Measurements from ENCODE around the gene ZNF438.
"Not testable (repeated sequence)": the region's sequence is repeated elsewhere in the genome, so short reads cannot be mapped to it uniquely, and the experiment has no call there.

The ZNF438 gene

DNA sequence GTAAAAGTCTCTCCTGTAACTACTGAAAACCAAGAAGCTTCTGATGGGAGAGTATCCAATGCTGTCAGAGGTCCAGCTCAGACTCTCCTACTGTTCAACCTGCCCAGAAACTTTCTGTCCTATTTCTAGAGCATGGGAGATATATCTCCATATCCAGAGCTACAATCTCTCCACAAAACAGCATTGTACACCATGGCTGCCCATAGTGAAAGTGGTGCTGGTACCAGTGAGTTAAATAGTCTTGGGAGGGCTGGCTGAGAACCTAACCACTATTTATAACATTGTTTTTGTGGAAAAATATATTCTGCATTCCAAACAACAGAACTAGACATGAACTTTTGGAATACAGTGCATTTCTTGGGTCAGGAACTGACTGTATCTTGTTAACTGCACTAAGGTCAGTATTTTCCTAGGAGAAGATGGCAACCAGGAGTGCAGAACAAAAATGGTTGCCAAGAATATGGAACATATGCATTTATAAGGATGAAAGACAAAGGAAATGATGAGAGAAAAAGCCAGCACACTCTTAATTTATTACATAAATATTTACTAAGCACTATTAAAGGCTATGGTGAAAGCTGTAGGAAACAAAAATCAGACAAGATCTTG, 91.9 kb downstream of the ZNF438 start:
- no peak for DNase-seq (ENCODE audit: low spot score)

DNA sequence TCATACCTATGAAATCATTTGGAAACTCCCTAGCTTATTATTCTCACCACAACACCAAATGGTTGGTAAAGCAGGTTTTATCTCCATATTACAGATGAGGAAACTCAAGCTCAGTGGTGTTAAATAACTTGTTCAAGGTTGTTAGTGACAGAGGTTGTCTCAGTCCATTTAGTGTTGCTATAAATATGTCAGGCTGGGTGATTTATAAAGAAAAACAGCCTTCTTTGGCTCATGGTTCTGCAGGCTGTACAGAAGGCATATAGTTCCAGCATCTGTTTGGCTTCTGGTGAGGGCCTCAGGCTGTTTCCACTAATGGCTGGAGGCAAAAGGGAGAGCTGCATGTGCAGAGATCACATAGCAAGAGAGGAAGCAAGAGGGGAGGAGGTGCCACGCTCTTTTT, 96.6 kb downstream of the ZNF438 start:
- DNase-seq (ENCODE audit: low spot score) = no peak

DNA sequence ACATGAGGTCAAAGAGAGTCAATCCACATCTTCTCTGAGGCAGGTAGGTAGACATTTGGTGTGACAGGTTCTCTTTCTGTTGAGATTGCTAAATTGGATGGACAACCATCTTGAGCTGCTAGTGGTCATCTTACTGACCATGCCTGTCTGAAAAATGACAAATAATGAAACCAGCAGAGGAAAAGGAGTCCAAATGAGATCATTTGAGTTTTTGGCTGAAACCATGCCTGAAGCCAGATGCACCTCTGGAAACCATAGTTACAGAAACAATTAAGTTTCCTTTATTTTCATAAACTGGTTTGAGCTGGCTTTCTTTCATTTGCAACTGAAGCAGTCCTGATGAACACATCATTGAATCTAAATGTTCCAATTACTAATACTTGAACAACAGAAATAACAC, 100.6 kb downstream of the ZNF438 start:
- no peak for DNase-seq (ENCODE audit: low spot score)

DNA sequence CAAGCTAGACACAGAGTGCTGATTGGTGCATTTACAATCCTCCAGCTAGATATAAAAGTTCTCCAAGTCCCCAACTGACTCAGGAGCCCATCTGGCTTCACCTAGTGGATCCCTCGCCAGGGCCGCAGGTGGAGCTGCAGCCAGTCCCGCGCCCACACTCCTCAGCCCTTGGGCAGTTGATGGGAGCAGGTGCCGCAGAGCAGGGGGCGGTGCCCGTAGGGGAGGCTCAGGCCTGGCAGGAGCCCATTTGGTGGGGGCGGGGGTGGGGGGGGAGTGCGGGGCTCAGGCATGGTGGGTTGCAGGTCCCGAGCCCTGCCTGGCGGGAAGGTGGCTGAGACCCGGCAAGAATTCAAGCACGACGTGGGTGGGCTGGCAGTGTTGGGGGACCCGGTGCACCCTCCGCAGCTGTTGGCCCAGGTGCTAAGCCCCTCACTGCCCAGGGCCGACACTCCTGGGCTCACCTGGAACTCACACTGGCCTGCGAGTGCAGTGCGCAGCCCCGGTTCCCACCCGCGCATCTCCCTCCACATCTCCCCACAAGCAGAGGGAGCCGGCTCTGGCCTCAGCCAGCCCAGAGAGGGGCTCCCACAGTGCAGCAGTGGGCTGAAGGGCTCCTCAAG, 101.7 kb downstream of the ZNF438 start:
- no peak for DNase-seq (ENCODE audit: low spot score)

DNA sequence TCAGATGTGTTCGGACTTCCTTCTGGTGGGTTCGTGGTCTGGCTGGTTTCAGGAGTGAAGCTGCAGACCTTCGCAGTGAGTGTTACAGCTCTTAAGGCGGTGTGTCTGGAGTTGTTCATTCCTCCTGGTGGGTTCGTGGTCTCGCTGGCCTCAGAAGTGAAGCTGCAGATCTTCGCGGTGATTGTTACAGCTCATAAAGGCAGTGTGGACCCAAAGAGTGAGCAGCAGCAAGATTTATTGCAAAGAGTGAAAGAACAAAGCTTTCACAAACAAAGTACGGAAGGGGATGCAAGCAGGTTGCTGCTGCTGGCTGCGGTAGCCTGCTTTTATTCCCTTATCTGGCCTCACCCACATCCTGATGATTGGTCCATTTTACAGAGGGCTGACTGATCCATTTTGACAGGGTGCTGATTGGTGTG, 102.3 kb downstream of the ZNF438 start:
- not testable (repeated sequence) for DNase-seq (ENCODE audit: low spot score)

DNA sequence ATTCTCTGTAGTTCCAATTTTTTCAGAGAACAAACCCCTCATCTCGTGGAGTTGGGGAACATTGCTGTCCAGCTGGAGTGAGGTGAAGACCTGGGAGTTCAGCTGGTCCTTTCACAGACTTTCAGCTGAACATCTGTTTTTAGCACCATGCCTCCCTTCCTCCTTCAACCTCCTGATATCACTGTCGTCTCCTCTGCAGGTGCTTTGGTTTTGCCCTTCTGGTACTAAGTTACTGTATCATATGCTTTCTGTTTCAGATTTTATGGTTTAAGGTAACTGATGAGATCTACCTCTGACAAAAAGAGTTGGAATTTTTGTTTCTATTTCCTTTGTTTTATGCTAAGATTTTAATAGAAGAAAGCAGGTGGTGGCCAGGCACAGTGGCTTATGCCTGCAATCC, 102.9 kb downstream of the ZNF438 start:
- no peak for DNase-seq (ENCODE audit: low spot score)

DNA sequence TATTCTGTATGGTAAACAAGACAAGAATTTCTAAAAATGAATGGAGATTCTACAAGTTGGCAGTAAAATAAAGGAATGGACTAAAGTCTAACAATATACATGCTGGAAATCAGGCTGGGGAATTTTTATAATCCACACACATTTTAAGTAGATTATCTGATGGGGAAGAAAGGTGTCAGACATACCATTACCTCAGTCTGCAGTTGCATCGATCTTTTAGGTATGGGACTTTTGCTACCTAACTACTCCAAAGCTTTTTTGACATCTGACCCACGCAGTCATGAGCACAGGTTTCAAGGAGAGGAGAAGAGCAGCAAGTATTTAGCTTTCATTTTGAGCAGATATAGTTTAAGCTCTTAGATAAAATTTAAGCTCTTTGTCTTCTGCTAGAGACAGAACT, 113.0 kb downstream of the ZNF438 start:
- no peak for DNase-seq (ENCODE audit: low spot score)

DNA sequence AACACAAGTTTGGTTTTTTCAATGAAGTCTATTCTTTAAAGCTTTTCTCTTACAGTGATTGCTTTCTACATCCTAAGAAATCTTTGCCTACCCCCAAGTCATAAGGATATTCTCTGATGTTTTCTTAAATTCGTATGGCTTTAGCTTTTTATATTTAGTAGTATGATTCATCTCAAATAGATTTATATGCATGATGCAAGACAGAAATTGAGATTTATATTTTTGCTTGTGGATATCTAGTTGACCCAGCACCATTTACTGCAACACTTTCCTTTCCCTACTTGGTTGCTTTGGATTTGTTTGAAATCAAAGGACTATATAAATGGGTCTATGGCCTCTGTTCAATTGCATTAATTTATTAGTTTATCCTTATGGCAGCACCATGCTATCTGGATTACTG, 113.9 kb downstream of the ZNF438 start:
- DNase-seq (ENCODE audit: low spot score) = no peak

DNA sequence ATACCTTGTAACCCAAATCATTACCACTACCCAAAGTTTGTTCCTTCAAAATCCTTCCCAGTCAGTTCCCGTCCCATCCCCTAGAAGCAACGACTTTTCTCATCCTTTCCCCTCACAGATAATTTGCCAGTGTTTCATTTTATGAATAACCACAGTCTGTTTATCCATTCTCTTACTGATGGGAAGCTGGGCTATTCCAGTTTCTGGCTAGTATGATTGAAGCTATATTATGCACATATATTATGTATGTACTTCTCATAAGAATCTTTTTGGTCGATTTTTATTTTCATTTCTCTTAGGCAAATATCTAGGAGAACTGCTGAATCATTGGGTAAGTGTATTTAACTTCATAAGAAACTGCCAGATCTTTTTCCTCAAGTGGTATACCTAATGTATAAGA, 114.6 kb downstream of the ZNF438 start:
- no peak for DNase-seq (ENCODE audit: low spot score)

DNA sequence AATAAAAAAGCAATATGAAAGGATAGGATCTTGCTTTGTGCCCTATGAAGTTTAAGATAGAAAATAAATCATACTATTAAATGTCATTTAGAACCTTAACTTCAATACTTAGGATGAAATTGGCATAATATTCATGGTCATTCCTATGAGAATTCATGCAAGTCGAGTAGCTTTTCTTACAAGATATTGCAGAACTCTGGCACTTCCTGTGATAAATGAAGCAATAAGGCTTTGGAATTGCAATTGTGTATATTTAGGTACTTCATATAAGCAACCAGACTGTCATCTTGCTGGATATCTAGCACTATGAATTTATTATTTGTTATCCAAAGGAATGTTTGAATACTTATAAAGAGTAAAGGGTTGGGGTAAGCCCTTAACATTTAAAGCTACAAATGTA, 116.5 kb downstream of the ZNF438 start:
- no peak for DNase-seq (ENCODE audit: low spot score)

DNA sequence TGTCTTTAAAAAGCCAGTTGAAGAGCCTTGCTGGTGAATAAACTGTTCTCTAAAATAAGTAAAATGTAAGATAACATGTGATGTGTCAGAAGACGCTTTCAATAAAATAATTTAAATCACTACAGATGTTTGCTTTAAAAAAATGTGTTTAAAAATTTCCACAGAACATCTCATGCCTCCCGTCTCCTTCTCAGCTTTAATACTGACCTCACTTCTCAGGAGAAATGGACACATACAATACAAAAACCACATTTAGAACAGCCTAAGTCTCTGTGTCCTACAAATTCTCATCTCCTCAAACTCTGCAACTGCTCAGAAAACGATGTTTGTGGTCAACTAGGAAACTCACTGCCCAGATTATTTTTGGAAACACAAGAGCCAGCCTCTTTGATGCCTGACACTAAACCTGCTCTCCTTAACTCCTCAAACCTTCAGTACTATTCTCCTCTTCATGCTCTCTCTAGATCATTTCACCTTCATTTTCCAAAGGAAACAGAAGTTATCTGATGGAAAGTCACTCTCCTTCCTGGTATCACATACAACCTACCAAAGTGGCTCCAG, 120.3 kb downstream of the ZNF438 start:
- DNase-seq (ENCODE audit: low spot score) = no peak

DNA sequence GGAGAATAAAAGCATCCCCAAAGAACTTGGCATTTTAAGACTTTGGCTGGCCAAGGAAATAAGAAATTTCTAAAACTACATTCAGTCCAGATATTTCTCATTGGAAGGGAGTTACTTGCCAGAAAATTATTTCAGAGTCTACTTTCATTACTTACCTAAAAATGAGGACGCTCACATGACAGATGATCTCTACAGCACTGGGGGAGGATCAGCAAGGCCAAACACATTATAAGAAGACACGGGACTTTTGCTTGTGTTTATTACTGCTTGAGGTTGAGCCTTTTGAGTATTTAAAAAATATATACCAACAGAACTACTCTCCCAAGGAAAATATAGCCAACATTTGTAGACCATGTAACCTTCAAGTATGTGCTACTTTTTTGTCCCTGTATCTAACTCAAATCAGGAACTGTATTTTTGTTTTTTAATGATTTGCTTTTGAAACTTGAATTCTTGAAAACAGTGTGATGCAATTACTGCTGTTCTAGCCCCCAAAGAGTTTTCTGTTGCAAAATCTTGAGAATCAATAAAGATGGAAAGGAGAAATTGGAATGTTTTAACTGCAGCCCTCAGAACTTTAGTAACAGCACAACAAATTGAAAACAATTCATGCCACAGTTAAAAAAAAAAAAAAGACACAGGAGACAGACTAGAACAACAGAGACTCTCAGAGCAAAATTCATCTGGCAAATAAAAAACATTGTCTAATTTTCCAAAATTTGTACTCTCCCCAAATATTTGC, 128.1 kb downstream of the ZNF438 start:
- no peak for DNase-seq (ENCODE audit: low spot score)

DNA sequence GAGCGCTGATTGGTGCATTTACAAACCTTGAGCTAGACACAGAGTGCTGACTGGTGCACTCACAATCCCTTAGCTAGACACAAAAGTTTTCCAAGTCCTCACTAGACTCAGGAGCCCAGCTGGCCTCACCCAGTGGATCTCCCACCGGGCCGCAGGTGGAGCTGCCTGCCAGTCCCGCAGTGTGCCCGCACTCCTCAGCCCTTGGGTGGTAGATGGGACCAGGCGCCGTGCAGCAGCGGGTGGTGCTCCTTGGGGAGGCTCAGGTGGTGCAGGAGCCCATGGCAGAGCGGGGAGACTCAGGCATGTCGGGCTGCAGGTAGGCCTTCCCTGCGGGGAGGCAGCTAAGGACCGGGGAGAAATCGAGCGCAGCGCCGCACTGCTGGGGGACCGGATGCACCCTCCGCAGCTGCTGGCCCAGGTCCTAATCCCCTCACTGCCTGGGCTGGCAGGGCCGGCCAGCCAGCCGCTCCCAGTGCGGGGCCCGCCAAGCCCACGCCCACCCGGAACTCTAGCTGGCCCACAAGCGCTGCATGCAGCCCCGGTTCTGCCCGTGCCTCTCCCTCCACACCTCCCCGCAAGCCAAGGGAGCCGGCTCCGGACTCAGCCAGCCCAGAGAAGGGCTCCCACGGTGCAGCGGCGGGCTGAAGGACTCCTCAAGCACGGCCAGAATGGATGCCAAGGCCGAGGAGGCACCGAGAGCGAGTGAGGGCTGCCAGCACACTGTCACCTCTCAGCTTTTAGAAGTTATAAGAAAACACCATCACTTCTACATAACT, 128.9 kb downstream of the ZNF438 start:
- no peak for DNase-seq (ENCODE audit: low spot score)

DNA sequence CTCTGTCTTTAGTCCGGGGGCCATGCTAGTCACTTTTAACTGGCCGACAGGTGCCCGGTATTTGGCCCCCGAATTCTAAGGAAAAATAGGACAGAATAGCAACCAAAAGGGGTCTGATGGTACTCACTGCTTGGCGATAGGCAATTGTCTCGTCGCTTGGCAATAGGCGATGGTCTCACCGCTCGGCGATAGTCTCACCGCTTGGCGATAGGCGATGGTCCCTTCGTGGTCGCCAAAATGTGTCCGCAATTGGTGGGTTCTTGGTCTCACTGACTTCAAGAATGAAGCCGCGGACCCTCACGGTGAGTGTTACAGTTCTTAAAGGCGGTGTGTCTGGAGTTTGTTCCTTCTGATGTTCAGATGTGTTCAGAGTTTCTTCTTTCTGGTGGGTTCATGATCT, 130.2 kb downstream of the ZNF438 start:
- not testable (repeated sequence) for DNase-seq (ENCODE audit: low spot score)

DNA sequence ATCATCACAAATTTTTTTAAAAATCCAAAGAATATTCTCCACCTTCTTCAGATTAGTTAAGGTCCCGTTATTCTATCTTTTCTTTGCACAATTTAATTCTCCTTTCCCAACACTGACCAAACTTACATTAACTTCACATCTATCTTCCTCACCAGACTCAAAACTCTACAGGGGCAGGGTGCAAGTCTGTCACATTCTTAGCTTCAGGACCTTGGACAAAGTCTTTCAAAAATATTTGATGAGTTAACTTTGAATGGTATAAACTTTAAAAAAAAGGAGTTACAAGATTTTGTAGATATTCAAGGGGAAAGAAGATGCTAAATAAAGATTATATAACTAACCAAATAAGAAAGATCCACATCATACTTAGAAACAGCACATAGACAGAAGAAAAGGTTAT, 132.7 kb downstream of the ZNF438 start:
- no peak for DNase-seq (ENCODE audit: low spot score)

DNA sequence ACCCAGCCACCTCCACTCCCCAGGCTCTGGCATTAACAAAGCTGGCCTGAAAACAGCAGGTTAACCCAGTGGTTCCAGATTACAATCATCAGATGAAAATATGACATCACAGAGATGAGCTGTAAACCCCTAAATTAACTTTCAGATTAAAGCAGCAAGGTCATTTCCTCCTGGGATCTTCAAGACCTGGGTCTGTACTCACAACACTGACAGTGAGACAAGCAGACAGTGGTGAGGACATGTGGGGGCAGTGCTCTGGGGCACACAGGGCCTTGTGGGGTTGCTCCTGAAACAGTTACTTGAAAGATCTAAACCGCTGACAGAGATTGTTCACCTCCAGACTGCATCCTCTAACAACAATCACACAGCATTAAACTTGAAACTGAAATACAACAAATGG, 134.1 kb downstream of the ZNF438 start:
- DNase-seq (ENCODE audit: low spot score) = no peak

DNA sequence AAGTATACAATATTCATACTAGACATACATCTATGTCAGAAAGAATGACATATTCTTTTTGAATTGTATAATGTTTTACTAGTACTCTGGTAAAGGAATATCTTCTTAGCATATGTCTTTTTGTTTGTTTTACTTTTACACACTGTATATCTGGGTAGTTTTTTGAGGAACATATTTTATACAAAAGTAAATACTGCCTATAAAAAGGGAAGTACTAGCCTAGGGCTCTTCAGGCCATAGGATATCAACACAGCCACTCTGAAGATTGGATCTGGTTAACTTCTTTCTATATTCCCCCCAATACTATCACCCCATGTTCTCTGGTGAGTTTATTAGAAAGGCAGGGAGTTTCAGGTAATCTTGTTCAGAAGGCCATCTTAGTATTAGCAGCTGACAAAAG, 134.6 kb downstream of the ZNF438 start:
- DNase-seq (ENCODE audit: low spot score) = no peak

DNA sequence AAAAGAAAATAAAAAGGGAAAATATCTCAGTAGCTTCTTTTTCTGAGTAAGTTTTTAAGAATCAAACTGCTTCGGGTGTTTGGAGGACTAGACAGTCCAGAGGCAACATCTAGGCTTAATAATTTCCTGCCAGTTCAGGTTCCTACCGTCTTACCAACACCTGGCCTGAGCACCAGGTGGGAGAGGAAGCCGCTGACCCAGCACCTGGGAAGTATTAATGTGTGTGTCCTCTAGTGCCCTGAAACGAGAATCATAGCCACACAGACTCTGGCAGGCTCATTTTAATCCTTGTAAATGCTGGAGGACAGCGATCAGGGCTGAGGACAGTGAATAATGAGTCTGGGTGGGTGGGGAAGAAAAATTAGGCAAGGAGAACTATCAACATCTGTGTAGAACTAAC, 137.4 kb downstream of the ZNF438 start:
- DNase-seq (ENCODE audit: low spot score) = no peak

DNA sequence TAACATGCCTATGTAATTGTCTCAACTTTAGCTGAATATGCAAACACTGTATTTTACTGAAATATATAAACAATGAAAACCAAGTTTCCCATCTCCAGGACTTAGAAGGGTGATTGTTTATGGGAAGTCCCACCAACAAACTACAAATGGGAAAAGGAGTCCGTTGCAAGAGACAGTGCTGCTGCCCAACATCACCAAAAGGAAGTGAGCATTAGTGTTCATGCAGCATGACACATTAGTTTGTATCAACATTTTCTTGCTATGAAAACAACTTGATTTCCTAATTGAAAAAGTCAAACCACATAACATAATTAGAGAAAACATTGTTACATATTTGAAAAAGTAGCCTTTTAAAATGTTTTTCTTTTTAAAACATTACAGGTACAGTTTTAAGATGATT, 138.5 kb downstream of the ZNF438 start:
- DNase-seq (ENCODE audit: low spot score) = no peak

DNA sequence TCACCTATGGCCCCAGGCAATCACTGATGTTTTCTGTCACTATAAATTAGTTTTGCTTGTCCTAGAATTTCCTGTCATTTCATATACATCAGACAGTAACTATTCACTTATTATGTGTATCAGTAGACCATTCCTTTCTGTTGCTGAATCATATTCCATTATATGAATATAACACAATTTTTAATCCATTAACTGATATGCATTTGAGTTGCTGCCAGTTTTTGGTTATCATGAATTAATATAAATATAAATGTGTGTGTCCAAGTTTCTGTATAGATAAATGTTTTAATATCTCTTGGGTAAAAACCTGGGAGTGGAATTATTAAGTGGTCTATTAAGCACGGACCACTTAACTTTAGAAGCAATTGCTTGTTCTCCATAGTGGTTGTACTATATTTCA, 143.8 kb downstream of the ZNF438 start:
- DNase-seq (ENCODE audit: low spot score) = no peak

DNA sequence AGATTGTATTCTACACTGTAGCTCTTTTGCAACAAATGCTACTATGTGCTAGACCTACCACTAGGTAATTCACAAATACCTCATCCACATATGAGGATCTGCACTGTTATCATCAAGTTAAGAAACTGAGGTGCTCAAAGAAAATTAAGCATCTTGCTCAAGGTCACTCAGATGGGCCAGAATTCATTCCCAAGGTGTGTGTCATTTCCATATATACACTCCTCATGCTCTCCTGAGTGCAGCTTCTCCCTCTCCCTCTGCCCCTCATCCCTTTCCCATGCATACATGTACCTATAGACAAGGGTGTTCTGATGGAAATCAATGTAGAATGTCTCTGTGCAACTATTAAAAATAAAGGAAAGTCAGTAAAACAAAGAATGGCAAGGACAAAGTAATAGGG, 146.2 kb downstream of the ZNF438 start:
- no peak for DNase-seq (ENCODE audit: low spot score)

DNA sequence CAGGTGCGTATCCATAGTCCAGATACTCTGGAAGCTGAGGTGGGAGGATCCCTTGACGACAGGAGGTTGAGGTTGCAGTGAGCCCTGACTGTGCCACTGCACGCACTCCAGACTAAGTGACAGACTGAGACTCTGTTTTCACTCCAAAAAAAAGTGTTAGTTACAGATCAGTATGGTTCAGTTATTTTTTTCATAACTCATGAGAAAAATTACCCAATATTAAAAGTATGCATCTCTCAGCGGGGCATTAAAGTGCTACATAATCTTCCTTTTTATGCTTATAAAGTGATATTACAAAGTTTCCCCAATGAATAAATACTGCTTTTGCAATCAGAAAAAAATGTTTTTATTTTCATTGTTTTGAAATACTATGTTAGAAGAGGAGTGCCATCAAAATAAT, 147.9 kb downstream of the ZNF438 start:
- DNase-seq (ENCODE audit: low spot score) = no peak

DNA sequence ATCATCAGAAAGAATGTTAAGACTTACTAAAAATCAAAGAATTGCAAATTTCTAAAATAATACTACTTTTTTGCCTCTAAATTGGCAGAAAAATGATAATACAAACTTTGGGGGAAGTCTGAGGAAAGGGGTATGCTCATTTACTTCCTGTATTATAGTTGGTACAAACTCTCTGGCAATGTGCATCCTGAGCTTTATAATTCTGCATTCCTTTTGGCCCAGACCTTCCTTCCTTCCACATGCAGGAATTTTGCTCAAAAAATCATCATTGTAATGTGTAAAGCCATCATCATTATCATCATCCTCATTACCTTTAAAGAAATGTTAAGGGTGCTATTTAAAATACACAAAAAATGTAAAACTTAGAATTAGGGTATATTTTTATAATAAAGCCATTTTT, 148.5 kb downstream of the ZNF438 start:
- no peak for DNase-seq (ENCODE audit: low spot score)
